ENCODE measurements around the gene UBC.
"Not testable (repeated sequence)": the region's sequence is repeated elsewhere in the genome, so short reads cannot be mapped to it uniquely, and the experiment has no call there.

The UBC gene

DNA sequence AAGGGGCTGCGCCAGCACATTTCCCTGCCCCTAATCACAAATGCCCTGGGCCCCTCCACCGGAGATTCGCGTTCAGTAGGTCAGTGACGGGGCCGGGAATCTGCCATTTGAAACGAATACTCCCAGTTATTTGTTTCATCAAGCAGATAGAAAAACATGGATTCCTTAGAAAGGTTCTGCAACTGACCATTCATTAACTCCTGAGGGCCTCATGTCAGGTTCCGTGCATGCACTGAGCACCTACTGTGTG is 25.6 kb upstream of the UBC start:
- Histone ChIP-seq H3K27me3 (replicated peaks; ENCODE audit: control insufficient read depth, insufficient read depth, low read length) (no peaks in the 10 kb centered on the region), H3K4me3 (replicated peaks; ENCODE audit: low read depth, low read length) (peak overlapping the region; percentile 44), H3K36me3 (ENCODE audit: control insufficient read depth, insufficient read depth, low read length) (peaks cover 1% of the 10 kb centered on the region)
- TF ChIP-seq, protein P1, sequence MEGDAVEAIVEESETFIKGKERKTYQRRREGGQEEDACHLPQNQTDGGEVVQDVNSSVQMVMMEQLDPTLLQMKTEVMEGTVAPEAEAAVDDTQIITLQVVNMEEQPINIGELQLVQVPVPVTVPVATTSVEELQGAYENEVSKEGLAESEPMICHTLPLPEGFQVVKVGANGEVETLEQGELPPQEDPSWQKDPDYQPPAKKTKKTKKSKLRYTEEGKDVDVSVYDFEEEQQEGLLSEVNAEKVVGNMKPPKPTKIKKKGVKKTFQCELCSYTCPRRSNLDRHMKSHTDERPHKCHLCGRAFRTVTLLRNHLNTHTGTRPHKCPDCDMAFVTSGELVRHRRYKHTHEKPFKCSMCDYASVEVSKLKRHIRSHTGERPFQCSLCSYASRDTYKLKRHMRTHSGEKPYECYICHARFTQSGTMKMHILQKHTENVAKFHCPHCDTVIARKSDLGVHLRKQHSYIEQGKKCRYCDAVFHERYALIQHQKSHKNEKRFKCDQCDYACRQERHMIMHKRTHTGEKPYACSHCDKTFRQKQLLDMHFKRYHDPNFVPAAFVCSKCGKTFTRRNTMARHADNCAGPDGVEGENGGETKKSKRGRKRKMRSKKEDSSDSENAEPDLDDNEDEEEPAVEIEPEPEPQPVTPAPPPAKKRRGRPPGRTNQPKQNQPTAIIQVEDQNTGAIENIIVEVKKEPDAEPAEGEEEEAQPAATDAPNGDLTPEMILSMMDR (IDR thresholded peaks at IDR 0.05; ENCODE audit: insufficient read depth, low read length, poor library complexity, severe bottlenecking): no peak
- DNase-seq (ENCODE audit: extremely low read depth, insufficient read length): no peak

DNA sequence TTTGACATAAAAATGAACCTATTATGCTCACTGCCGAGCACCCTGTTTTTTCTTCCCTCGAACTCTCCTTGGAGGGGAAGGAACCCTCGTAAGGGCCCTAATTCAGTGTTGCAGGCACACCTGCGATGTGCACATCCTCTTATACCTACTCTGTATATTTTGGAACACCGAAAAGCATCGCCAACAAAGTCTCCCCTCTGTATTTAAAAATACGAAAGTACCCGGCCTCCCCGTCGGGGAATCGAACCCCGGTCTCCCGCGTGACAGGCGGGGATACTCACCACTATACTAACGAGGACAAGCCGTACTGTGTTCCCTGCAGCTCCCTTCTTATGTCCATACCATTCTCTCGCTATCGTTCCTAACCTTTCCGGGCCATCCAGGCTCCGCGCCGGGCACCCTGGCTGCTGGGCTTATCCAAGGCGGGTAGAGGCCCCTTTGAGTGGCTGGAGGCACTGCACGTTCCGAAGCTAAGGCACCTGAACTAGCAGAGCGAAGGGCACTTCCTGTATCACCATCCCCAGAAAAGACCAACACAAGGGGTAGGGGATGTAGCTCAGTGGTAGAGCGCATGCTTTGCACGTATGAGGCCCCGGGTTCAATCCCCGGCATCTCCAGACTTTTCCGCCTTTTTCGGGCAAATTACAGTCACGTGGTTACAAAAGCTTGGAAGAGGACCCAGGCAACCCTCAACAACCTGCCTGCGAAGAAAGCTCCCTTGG is 25.1 kb upstream of the UBC start:
- DNase-seq (ENCODE audit: extremely low read depth, insufficient read length): peak; percentile 90
- TF ChIP-seq, protein P1 (IDR thresholded peaks at IDR 0.05; ENCODE audit: insufficient read depth, low read length, poor library complexity, severe bottlenecking): no peak
- Histone ChIP-seq H3K27me3 (replicated peaks; ENCODE audit: control insufficient read depth, insufficient read depth, low read length) (no peaks in the 10 kb centered on the region), H3K4me3 (replicated peaks; ENCODE audit: low read depth, low read length) (peak overlapping the region; percentile 67), H3K36me3 (ENCODE audit: control insufficient read depth, insufficient read depth, low read length) (peaks cover 1% of the 10 kb centered on the region)

DNA sequence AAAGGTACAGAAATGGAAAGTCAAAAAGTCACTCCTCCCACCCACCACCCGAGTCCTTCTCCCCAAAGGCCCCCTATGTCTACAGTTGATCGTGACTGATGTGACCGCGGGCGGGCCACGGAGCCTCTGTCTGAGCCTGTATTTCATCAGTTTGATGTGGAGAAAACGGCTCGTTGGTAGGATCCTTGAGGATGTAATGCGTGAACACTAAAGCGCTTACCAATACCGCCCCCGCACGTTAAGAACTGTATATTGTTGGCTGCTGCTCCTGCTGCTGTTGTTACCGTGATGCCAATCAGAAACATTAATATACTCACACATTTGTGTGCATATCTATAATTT is 24.6 kb upstream of the UBC start:
- peak overlapping the region; percentile 67 for H3K4me3 ChIP-seq (replicated peaks; ENCODE audit: low read depth, low read length)
- peak; percentile 54 for DNase-seq (ENCODE audit: extremely low read depth, insufficient read length)
- H3K36me3 ChIP-seq (ENCODE audit: control insufficient read depth, insufficient read depth, low read length): peaks cover 1% of the 10 kb centered on the region
- H3K27me3 ChIP-seq (replicated peaks; ENCODE audit: control insufficient read depth, insufficient read depth, low read length): no peaks in the 10 kb centered on the region
- TF ChIP-seq, protein P1 (IDR thresholded peaks at IDR 0.05; ENCODE audit: insufficient read depth, low read length, poor library complexity, severe bottlenecking): peak; percentile 38

DNA sequence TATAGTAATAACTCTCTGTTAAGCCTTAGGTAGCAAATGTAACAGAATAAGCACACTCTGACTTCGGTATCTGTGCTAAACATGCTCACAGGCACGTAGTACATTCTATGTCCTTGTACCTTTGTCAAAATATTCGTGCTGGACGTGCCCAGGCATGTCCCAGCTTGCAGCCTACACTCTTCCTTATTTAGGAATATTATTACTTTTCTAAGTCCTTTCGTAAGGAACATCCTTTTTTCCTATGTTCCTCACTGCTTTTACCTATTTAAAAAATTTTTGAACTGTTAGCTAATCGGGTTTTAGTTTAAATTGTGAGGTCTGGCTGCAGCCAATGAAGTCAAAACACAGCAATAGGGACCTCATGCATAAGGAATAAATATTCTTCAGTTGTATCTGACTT is 24.1 kb upstream of the UBC start:
- Histone ChIP-seq H3K4me3 (replicated peaks; ENCODE audit: low read depth, low read length) (peak overlapping the region; percentile 67), H3K36me3 (ENCODE audit: control insufficient read depth, insufficient read depth, low read length) (no peaks in the 10 kb centered on the region; the same call in 1 of the 2 replicates), H3K27me3 (replicated peaks; ENCODE audit: control insufficient read depth, insufficient read depth, low read length) (no peaks in the 10 kb centered on the region)
- no peak for DNase-seq (ENCODE audit: extremely low read depth, insufficient read length)
- TF ChIP-seq, protein P1 (IDR thresholded peaks at IDR 0.05; ENCODE audit: insufficient read depth, low read length, poor library complexity, severe bottlenecking): no peak

DNA sequence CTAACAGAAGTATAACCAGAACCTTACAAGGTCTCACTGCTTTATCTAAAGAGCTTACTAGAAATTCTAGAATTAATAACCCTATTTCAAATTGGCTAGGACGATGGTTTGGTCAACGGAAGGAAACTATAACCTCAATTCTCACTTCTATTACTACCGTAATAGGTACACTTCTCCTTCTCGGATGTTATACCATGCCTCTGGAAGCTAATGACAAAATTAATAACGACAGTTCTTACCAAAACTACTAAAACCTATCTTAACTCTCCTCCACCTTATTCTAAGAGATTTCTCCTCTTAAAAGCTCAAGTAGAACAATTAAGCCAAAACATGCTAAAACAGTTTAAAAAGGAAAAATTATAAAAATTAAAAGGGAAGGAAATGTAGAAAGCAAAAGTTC is 23.7 kb upstream of the UBC start:
- H3K27me3 ChIP-seq (replicated peaks; ENCODE audit: control insufficient read depth, insufficient read depth, low read length): no peaks in the 10 kb centered on the region
- peak overlapping the region; percentile 67 for H3K4me3 ChIP-seq (replicated peaks; ENCODE audit: low read depth, low read length)
- DNase-seq (ENCODE audit: extremely low read depth, insufficient read length): no peak
- no peaks in the 10 kb centered on the region for H3K36me3 ChIP-seq (ENCODE audit: control insufficient read depth, insufficient read depth, low read length)
- TF ChIP-seq, protein P1 (IDR thresholded peaks at IDR 0.05; ENCODE audit: insufficient read depth, low read length, poor library complexity, severe bottlenecking): no peak

DNA sequence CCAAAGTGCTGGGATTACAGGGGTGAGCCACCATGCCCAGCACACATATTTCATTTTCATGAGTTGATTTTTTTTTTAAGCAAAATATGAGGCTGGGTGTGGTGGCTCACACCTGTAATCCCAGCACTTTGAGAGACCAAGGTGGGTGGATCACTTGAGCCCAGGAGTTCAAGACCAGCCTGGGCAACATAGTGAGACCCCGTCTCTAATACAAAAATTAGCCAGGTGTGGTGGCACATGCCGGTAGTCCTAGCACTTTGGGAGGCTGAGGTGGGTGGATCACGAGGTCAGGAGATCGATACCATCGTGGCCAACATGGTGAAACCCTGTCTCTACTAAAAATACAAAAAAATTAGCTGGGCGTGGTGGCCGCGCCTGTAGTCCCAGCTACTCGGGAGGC is 17.1 kb upstream of the UBC start:
- not testable (repeated sequence) for DNase-seq (ENCODE audit: extremely low read depth, insufficient read length); H3K36me3 ChIP-seq (ENCODE audit: control insufficient read depth, insufficient read depth, low read length); H3K27me3 ChIP-seq (replicated peaks; ENCODE audit: control insufficient read depth, insufficient read depth, low read length); H3K4me3 ChIP-seq (replicated peaks; ENCODE audit: low read depth, low read length)

Measured in GM06990 (cell line).